WTC11 (cell line): Measurements from ENCODE around the gene LAMA3. TPM values are rescaled to one million over a fixed set of nuclear protein-coding genes. Genes with fewer than 3 reads are reported as not detected.
A peak's percentile ranks its signal among the peaks of the same experiment; 100 is the strongest.

Experiments
- ATAC-seq: fragments of 200-7000 bp; cut with Tn5 transposase; 2 replicates; pipeline ENCODE4 v1.10.0; 2021; ENCODE audit warnings: mild to moderate bottlenecking, moderate library complexity
- CTCF ChIA-PET: fragments of 300-600 bp; sonication (Branson Sonifier 250); formaldehyde crosslinking; loops from one replicate; lab custom pipeline; 2021; ENCODE audit warnings: antibody characterized with exemption; lab: Charles Lee
- POLR2A ChIA-PET: fragments of 350-600 bp; sonication (Branson Sonifier 250); formaldehyde crosslinking; loops from one replicate; lab custom pipeline; 2021; ENCODE audit warnings: antibody characterized with exemption; lab: Charles Lee
- DNase-seq: peaks from one replicate; pipeline ENCODE4 v3.0.0; 2021; ENCODE audit warnings: low spot score
- H3K27ac Mint-ChIP-seq: 2 replicates; pipeline ENCODE4 v1.8.0; 2021; ENCODE audit warnings: mixed read lengths
- H3K27me3 Mint-ChIP-seq: 2 replicates; pipeline ENCODE4 v1.8.0; 2021; ENCODE audit warnings: low read depth, mild to moderate bottlenecking, moderate library complexity, mixed read lengths
- H3K36me3 Mint-ChIP-seq: 2 replicates; pipeline ENCODE4 v1.8.0; 2021; ENCODE audit warnings: mixed read lengths
- H3K4me1 Mint-ChIP-seq: 2 replicates; pipeline ENCODE4 v1.8.0; 2022; ENCODE audit warnings: mixed read lengths
- H3K4me3 Mint-ChIP-seq: 2 replicates; pipeline ENCODE4 v1.8.0; 2021; ENCODE audit warnings: mild to moderate bottlenecking, moderate library complexity, mixed read lengths
- H3K9me3 Mint-ChIP-seq: 2 replicates; pipeline ENCODE4 v1.8.0; 2021; ENCODE audit warnings: mixed read lengths
- AR ChIP-seq: fragments of 250-450 bp; sonication (Bioruptor Pico); IDR thresholded peaks from 2 replicates; pipeline ENCODE4 v1.9.0; 2021; ENCODE audit warnings: mild to moderate bottlenecking
- CREM ChIP-seq: sonication (generic); formaldehyde crosslinking; IDR thresholded peaks from 2 replicates; pipeline ENCODE4 v1.8.1; 2022; ENCODE audit warnings: mild to moderate bottlenecking, missing genetic modification reagents, moderate library complexity
- EMX1 ChIP-seq: fragments of 250-450 bp; sonication (Bioruptor Pico); IDR thresholded peaks from 2 replicates; pipeline ENCODE4 v1.8.0; 2021; ENCODE audit warnings: mild to moderate bottlenecking
- FOXP1 ChIP-seq: sonication (generic); formaldehyde crosslinking; IDR thresholded peaks from 2 replicates; pipeline ENCODE4 v1.8.0; 2022; ENCODE audit warnings: missing genetic modification reagents, mild to moderate bottlenecking, moderate library complexity, borderline replicate concordance
- GRHL2 ChIP-seq: fragments of 250-450 bp; sonication (Bioruptor Pico); IDR thresholded peaks from 2 replicates; pipeline ENCODE4 v1.8.0; 2022; ENCODE audit warnings: mild to moderate bottlenecking, moderate library complexity; ENCODE audit not compliant: insufficient replicate concordance, severe bottlenecking
- MXD4 ChIP-seq: fragments of 250-450 bp; sonication (Bioruptor Pico); IDR thresholded peaks from 2 replicates; pipeline ENCODE4 v1.8.0; 2021; ENCODE audit warnings: mild to moderate bottlenecking, moderate library complexity, borderline replicate concordance
- NR3C1 ChIP-seq: sonication (generic); formaldehyde crosslinking; conservative IDR thresholded peaks from 2 replicates; pipeline ENCODE4 v1.8.1; 2023; ENCODE audit warnings: low read depth, mild to moderate bottlenecking, missing genetic modification reagents
- SP1 ChIP-seq: sonication (generic); formaldehyde crosslinking; conservative IDR thresholded peaks from 2 replicates; pipeline ENCODE4 v1.8.1; 2022; ENCODE audit warnings: missing genetic modification reagents
- TCF7 ChIP-seq: sonication (generic); formaldehyde crosslinking; IDR thresholded peaks from 2 replicates; pipeline ENCODE4 v1.8.0; 2022; ENCODE audit warnings: mild to moderate bottlenecking, low read depth, missing genetic modification reagents, moderate library complexity
- TEAD1 ChIP-seq: sonication (generic); formaldehyde crosslinking; IDR thresholded peaks from 2 replicates; pipeline ENCODE4 v1.8.0; 2022; ENCODE audit warnings: mild to moderate bottlenecking, missing genetic modification reagents
- USF2 ChIP-seq: sonication (generic); formaldehyde crosslinking; IDR thresholded peaks from 2 replicates; pipeline ENCODE4 v1.8.1; 2023; ENCODE audit warnings: mild to moderate bottlenecking, missing genetic modification reagents, moderate library complexity
- ZNF232 ChIP-seq: sonication (generic); formaldehyde crosslinking; IDR thresholded peaks from 2 replicates; pipeline ENCODE4 v1.8.0; 2022; ENCODE audit warnings: mild to moderate bottlenecking, missing genetic modification reagents
- ZNF263 ChIP-seq: sonication (generic); formaldehyde crosslinking; IDR thresholded peaks from 2 replicates; pipeline ENCODE4 v1.8.1; 2022; ENCODE audit warnings: low read depth, mild to moderate bottlenecking, moderate library complexity, missing genetic modification reagents
- ZNF512 ChIP-seq: sonication (generic); formaldehyde crosslinking; IDR thresholded peaks from 2 replicates; pipeline ENCODE4 v1.8.1; 2022; ENCODE audit warnings: missing genetic modification reagents, borderline replicate concordance
- total RNA-seq: library from RNA; stranded (reverse); gene quantifications from 3 replicates; pipeline ENCODE4 v1.2.3, GENCODE V29; 2021
- TF ChIP-seq, protein P1 (sequence below): sonication (generic); formaldehyde crosslinking; IDR thresholded peaks from 2 replicates; pipeline ENCODE4 v1.8.0; 2023; ENCODE audit warnings: mild to moderate bottlenecking, missing genetic modification reagents
- TF ChIP-seq, protein P2 (sequence below): fragments of 200-600 bp; IDR thresholded peaks from 2 replicates; pipeline ENCODE4 v1.8.0; 2022; ENCODE audit warnings: antibody characterized with exemption
- TF ChIP-seq, protein P3 (sequence below): sonication (generic); formaldehyde crosslinking; IDR thresholded peaks from 2 replicates; pipeline ENCODE4 v1.8.0; 2023; ENCODE audit warnings: missing genetic modification reagents, mild to moderate bottlenecking, borderline replicate concordance
- TF ChIP-seq, protein P4 (sequence below): sonication (generic); formaldehyde crosslinking; IDR thresholded peaks from 2 replicates; pipeline ENCODE4 v1.8.1; 2023; ENCODE audit warnings: mild to moderate bottlenecking, moderate library complexity, missing genetic modification reagents

Gene LAMA3
- total RNA-seq, 1 experiment from 2014 or later: 0.83 TPM

- POLR2A ChIA-PET: no interaction called here
- Mint-ChIP-seq H3K4me3 (no peak overlapping the region), H3K36me3 (no peaks in the 10 kb centered on the region), H3K4me1 (peaks cover 17% of the 10 kb centered on the region), H3K9me3 (no peaks in the 10 kb centered on the region), H3K27me3 (no peaks in the 10 kb centered on the region), H3K27ac (no peak overlapping the region)
- DNase-seq (no peak), ATAC-seq (peak; percentile 68)
- no peak for TF ChIP-seq SP1
- TF ChIP-seq NR3C1: no peak
- TF ChIP-seq, protein P1, sequence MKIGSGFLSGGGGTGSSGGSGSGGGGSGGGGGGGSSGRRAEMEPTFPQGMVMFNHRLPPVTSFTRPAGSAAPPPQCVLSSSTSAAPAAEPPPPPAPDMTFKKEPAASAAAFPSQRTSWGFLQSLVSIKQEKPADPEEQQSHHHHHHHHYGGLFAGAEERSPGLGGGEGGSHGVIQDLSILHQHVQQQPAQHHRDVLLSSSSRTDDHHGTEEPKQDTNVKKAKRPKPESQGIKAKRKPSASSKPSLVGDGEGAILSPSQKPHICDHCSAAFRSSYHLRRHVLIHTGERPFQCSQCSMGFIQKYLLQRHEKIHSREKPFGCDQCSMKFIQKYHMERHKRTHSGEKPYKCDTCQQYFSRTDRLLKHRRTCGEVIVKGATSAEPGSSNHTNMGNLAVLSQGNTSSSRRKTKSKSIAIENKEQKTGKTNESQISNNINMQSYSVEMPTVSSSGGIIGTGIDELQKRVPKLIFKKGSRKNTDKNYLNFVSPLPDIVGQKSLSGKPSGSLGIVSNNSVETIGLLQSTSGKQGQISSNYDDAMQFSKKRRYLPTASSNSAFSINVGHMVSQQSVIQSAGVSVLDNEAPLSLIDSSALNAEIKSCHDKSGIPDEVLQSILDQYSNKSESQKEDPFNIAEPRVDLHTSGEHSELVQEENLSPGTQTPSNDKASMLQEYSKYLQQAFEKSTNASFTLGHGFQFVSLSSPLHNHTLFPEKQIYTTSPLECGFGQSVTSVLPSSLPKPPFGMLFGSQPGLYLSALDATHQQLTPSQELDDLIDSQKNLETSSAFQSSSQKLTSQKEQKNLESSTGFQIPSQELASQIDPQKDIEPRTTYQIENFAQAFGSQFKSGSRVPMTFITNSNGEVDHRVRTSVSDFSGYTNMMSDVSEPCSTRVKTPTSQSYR (CRISPR knock-in tag): no peak
- no peak for TF ChIP-seq ZNF512 (CRISPR knock-in tag)
- TF ChIP-seq, protein P2, sequence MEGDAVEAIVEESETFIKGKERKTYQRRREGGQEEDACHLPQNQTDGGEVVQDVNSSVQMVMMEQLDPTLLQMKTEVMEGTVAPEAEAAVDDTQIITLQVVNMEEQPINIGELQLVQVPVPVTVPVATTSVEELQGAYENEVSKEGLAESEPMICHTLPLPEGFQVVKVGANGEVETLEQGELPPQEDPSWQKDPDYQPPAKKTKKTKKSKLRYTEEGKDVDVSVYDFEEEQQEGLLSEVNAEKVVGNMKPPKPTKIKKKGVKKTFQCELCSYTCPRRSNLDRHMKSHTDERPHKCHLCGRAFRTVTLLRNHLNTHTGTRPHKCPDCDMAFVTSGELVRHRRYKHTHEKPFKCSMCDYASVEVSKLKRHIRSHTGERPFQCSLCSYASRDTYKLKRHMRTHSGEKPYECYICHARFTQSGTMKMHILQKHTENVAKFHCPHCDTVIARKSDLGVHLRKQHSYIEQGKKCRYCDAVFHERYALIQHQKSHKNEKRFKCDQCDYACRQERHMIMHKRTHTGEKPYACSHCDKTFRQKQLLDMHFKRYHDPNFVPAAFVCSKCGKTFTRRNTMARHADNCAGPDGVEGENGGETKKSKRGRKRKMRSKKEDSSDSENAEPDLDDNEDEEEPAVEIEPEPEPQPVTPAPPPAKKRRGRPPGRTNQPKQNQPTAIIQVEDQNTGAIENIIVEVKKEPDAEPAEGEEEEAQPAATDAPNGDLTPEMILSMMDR: no peak
- no peak for TF ChIP-seq EMX1 (CRISPR knock-in tag)
- no peak for TF ChIP-seq TEAD1 (CRISPR knock-in tag)
- TF ChIP-seq, protein P3, sequence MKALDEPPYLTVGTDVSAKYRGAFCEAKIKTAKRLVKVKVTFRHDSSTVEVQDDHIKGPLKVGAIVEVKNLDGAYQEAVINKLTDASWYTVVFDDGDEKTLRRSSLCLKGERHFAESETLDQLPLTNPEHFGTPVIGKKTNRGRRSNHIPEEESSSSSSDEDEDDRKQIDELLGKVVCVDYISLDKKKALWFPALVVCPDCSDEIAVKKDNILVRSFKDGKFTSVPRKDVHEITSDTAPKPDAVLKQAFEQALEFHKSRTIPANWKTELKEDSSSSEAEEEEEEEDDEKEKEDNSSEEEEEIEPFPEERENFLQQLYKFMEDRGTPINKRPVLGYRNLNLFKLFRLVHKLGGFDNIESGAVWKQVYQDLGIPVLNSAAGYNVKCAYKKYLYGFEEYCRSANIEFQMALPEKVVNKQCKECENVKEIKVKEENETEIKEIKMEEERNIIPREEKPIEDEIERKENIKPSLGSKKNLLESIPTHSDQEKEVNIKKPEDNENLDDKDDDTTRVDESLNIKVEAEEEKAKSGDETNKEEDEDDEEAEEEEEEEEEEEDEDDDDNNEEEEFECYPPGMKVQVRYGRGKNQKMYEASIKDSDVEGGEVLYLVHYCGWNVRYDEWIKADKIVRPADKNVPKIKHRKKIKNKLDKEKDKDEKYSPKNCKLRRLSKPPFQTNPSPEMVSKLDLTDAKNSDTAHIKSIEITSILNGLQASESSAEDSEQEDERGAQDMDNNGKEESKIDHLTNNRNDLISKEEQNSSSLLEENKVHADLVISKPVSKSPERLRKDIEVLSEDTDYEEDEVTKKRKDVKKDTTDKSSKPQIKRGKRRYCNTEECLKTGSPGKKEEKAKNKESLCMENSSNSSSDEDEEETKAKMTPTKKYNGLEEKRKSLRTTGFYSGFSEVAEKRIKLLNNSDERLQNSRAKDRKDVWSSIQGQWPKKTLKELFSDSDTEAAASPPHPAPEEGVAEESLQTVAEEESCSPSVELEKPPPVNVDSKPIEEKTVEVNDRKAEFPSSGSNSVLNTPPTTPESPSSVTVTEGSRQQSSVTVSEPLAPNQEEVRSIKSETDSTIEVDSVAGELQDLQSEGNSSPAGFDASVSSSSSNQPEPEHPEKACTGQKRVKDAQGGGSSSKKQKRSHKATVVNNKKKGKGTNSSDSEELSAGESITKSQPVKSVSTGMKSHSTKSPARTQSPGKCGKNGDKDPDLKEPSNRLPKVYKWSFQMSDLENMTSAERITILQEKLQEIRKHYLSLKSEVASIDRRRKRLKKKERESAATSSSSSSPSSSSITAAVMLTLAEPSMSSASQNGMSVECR: no peak
- no peak for TF ChIP-seq ZNF232 (CRISPR knock-in tag)
- no peak for TF ChIP-seq FOXP1 (CRISPR knock-in tag)
- no peak for TF ChIP-seq ZNF263
- TF ChIP-seq, protein P4, sequence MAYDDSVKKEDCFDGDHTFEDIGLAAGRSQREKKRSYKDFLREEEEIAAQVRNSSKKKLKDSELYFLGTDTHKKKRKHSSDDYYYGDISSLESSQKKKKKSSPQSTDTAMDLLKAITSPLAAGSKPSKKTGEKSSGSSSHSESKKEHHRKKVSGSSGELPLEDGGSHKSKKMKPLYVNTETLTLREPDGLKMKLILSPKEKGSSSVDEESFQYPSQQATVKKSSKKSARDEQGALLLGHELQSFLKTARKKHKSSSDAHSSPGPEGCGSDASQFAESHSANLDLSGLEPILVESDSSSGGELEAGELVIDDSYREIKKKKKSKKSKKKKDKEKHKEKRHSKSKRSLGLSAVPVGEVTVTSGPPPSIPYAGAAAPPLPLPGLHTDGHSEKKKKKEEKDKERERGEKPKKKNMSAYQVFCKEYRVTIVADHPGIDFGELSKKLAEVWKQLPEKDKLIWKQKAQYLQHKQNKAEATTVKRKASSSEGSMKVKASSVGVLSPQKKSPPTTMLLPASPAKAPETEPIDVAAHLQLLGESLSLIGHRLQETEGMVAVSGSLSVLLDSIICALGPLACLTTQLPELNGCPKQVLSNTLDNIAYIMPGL (CRISPR knock-in tag): no peak
- TF ChIP-seq TCF7 (CRISPR knock-in tag): no peak
- no peak for TF ChIP-seq AR (CRISPR knock-in tag)
- TF ChIP-seq CREM (CRISPR knock-in tag): no peak
- no peak for TF ChIP-seq USF2 (CRISPR knock-in tag)
- TF ChIP-seq MXD4 (CRISPR knock-in tag): no peak
- no peak for TF ChIP-seq GRHL2 (CRISPR knock-in tag)
- CTCF ChIA-PET: interaction anchor here (1.0 kb wide), 1 partner anchor 45 kb away, joined by 5 read pairs; no protein-coding TSS in a partner anchor
These were observed 305.2 kb downstream of the LAMA3 start for GRCh38 chr18:23994361-23994902.
